ENCODE data around the gene GAS7. TPM values are rescaled to one million over a fixed set of nuclear protein-coding genes. Genes with fewer than 3 reads are reported as not detected.

The GAS7 gene
- total RNA-seq, 1 donor from 2014 or later: 81.5 TPM

DNA sequence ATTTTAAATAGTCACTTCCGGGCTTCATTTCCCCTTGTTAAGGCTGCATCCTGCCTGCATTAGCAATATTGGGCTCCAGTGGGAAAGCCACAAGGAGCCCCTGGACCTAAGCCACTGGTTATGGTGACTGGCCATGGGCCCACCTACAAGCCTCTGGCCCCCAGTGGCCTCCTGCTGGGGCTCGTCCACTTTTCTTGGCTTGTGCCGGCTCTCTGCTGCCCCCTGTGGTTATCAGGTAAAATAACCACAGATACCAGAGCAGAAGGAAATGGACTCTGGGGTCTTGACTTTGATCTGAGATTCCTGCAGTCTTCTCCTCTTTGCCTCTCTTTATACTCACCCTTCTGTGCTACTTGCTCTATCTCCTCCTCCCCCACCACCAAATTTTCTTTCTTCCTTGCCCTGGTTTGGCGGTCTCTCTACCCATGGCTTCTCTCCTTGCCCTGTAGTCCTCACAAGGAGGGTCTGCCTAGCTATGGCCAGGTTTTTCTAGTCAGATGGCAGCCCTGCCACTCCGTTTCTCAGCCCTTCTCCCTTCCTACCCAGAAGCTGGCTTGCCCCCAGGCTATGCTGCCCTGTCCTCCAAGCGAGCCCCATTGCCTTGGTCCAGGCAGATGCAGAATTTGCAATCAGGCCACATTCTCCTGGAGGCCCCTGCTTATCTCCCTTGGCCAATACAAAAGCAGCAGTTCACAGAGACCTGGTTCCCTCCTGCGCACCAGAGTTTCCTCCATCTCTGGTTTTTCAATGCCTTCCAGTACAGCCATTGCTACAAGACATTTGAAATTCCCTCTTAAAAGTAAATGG, 210.4 kb downstream of the GAS7 start:
- no peak for DNase-seq (ENCODE audit: low spot score)

DNA sequence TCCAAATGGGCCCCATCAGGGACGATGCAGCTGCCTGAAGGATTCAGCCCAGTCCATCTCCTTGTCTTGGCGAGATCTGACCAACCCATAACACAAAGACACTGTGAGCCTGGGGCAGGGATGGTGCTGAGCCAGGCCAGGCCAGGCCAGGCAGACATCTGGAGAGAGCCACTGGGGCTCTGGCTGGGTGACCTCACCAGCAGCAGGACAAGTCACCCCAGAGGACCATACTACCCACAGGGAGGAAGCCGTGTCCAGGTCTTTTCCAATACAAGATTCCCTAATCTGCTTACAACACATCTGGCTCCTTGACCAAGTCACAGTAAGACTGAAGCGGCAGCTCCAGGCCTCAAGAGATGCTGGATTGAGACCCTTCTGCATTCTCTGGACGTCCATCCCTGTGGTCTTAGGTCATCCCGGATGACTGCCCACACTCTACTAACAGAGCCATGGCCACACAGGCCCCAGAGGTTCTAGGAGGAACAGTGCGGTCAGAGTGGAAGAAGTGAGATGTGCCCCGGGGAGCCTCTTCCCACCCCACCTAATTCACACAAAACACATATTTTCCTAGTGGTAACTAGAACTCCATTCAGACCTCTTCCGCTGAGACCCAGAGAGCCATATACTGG, 211.5 kb downstream of the GAS7 start:
- no peak for DNase-seq (ENCODE audit: low spot score)

DNA sequence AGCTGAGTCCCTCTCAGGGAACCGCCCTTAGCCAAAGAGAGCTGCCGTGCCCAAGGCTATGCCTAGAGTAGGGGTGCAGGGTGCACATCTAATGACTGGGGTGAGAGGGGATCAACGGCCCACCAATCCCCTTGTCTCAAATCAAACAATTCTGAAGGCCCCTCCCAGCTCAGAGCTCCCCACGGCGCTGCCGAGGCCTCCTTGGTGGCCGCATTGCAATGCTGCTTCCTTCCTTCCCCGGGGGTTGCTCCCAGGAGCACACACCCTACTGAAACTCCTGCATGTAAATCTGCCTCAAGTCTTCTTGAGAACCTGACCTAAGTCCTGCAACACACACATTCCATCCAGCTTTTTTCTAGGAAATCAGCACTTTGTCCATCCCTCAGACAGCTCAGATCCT, 212.8 kb downstream of the GAS7 start:
- no peak for DNase-seq (ENCODE audit: low spot score)

DNA sequence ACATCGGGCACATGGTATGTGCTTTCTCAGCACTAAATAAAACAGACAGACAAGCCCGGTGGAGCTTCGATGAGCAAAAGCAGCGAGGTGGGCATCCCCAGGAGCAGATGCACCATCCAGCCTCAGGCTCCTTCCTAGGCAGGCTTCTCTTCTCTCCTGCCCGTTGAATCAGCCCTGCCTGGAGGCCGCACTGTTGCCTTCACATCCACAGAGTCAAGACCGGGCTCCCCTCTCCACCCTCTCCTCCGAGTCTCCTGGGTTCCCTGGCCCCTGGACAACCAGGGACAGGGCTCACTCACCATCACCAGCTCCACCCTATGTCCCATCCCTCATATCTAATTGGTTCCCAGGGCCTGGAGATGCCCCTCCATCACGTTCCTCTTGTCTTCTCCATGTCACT, 213.6 kb downstream of the GAS7 start:
- DNase-seq (ENCODE audit: low spot score): no peak

DNA sequence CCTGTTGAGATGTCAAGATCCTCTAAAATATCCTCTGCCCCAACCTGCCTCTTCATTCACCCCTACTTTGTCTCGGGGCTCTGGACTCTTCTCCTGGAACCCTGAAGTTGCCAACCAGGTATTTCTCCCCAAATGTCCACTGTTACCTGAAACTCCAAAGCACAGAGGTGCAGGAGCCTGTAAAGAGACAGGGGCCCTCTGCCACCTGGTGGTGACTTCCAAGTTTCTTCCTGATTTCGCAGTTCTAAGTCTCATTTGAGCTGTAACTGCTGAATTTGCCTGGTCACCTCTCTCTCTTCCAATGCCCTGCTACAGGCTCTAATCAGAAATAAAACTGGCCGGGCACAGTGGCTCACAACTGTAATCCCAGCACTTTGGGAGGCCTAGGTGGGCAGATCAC, 216.2 kb downstream of the GAS7 start:
- no peak for DNase-seq (ENCODE audit: low spot score)

DNA sequence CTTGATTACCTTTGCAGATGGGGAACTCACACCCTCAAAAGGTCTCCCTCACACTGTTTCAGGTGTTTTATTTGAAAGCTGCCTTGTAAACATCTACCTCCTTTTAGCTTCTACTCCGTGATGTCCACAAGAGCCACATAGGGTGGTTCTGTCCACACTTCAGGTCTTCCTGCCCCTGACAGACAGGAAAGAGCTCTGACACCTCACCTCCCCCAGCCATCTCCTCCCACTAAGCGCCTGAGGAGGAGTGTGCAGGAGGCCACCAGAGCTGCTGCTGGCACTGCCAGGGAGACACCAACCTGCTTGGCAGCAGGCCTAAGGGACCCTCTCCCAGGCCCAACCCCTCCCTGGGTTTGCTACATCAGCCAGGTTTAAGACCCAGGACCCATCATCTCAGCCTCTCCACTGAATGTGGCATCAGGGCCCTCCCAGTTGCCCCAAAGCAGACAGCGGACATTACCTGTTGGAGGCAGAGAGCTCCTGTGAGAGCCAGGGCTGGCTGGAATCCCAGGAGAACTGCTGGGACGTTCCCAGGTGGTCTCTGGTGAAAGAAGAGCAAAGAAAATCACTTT, 217.0 kb downstream of the GAS7 start:
- no peak for DNase-seq (ENCODE audit: low spot score)

DNA sequence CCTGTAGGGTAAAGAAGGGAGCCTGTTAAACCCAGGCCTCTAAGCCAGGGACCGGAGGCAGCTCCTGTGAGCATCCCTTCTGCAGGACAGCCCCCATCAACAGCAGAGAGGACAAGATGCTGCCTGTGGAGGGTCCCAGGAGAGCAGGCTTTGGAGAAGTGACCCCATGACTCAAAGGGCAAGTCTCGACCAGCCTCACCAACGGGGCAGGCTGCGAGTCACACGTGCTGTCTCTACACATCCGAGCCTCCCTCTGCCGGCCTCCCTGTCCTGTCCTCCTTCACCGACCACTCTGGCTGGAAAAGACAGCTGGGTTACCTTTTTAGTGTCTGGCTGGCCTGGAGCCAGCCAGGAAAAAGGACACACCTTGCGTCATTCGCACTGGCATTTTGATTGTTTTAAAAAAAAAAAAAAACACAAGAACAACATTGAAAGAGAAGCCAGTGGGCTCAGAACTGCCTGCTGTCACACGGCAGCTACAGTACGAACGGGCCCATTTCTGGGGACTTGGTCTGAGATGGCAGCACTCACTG, 218.9 kb downstream of the GAS7 start:
- no peak for DNase-seq (ENCODE audit: low spot score)

DNA sequence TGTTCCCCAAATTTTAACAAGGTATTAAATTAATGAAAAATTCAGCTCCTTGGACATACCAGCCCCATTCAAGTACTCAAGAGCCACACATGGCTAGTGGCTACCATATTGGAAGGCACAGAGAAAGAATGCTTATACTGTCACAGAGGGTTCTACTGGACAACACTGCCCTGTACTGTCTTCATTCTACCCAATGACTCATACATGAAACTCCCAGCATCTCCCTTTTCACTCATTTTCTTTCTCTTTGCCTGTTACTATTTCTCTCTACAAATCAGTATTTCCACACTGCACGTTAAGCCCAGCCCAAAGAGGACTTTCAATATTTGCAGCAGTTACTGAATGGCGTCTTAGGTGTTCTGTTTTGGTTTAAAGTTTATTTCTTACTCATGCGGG, 221.2 kb downstream of the GAS7 start:
- no peak for DNase-seq (ENCODE audit: low spot score)

DNA sequence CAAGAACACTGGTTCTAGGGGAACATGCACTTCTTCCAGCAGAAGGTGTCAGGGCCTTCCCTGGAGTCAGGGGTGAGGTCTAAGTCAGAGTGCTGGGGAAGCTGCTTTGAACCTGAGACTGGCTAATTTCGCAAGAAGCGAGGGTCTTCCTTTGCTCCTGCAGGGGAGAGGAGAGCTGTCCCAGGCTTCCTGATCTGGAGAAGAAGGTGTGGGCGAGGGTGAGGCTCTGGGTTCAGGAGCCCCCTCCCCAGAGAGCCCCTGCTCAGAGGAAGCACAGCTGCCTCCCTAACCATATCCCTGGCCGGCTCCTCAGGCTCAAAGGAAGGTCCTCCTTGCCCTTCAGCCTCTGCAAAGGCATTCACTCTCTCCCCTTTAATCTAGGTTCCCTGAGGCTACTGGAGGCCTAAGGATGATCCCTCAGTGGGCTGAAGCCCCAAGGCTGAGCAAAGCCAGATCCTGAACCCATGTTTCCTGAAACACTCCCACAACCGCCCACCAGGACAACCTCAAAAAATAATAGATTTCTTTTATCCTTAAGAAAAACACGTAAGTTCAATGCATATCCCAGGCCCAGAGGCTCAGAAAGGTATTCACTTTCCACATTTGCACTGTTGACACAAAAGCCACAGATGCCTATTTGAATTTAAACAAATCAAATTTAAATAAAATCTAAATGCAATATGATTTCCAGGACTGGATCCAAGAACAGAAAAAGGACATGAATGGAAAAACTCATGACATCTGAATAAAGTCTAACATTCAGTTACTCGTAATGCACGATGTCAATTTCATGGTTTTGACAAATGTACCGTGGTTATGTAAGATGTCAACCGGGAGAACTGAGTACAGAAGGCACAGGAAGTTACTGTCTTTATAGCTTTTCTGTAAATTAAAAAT, 221.9 kb downstream of the GAS7 start:
- DNase-seq (ENCODE audit: low spot score): no peak

DNA sequence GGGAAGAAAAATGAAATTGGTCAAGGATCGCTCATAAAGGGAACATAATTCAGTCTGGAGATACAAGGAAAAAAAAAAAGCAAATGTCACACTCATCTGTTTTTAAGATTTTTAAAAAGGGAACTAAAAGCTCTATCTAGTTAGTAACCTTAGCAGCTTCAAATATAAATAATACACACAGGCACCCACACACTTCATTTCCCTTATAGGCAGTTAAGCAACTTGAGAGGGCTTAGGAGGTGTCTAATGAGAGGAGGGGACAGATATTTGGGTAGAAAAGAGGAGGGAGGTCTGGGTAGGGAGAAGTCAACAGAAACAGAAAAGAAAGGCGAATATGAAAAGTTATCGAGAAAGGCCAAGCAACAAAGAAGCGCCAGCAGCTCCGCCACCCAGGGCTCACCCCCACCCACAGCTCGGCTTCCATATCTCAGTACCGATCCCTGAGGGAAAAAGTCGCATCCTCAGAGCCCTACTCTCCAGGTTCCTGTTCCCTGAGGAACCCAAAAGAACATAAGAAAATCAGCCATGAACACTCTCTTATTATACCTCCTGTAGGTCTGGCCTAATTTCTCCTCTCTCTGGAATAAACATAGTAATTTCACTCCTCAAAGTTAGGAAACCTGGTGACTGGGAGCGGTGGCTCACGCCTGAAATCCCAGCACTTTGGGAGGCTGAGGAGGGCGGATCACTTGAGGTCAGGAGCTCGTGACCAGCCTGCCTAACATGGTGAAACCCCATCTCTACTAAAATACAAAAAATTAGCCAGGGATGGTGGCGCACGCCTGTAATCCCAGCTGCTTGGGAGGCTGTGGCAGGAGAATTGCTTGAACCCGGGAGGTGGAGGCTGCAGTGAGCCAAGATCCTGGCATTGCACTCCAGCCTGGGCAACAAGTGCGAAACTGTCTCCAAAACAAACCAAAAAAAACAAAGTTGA, 223.7 kb downstream of the GAS7 start:
- no peak for DNase-seq (ENCODE audit: low spot score)

DNA sequence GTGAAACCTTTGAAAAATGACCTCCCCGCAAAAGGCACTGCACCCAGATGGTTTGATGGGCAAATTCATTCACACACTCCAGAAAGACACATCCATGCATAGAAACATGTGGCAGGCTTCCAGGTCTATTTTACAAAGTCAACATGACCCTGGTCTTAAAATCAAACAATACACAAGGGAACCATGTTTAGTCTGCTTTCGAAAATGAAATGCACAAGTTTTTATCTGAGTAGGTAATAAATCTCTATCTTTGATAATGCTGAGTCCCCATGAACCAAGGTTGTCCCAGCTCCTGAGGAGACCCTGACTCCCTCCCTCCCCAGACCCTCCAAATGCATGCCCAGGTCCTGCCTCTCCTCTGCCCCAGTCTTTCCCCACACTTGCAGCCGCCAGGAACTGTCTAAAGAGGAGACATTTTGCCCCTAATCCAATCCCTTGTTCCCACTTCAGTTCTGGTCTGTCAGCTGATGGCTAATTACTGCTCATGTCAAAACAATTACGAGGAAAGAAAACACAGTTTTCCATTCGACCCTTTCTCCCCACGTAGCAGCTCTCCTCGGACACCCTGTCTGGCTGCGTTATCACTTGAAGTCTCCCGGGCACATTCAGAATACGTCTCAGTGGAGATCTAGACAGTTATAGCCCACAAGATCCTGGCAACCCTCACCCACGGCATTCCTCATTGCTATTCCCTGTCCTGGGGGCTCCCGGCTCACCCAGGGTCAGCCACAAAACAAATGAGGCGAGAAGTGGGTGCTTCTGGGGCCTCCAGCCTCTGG, 224.5 kb downstream of the GAS7 start:
- no peak for DNase-seq (ENCODE audit: low spot score)

DNA sequence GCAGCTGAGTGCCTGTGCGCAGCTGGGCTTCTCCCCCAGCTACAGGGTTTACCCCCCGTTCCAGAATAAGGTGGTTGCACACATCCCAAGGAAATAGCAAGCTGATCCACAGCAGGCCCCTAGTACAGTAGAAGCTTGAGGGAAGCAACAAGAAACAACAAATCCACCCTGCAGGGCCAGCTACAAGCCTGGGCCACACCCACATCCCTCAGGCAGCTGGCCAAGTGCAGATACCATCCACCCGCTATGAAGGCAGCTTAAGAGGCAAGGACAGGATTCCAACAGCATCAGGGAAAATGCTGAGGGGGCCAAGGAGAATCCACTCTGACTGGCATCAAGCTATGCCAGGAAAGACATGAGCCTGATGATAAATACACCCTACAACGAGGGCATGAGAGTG, 226.4 kb downstream of the GAS7 start:
- no peak for DNase-seq (ENCODE audit: low spot score)

DNA sequence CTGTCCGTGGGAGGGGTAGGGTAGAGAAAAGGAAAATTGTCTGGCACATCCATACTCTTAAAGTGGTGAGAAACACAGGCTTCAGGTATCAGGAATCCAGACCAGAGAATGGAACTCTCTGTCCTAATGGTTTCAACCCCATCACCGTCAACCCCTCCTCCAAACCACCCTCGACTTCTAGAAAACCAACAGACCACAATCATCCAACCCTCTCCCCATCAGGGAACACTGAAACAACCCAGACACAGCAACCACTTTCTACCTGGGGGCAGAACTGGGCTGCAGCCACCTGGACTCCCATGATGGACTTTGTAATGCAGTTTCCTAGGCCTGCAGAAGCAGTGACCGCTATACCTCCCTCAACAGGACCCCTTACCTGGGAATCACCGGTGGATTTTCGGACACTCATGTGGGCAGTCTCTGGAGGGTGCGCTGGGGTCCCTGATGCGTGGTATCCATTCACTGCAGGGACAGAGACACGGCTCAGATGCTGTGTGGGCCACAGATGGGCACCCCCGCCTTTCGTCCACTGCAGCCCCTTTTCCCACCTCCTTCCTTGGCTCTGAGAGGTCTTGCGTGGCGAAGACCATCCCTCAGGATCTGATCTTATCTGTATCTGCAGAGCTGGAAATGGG, 229.0 kb downstream of the GAS7 start:
- DNase-seq (ENCODE audit: low spot score): no peak

DNA sequence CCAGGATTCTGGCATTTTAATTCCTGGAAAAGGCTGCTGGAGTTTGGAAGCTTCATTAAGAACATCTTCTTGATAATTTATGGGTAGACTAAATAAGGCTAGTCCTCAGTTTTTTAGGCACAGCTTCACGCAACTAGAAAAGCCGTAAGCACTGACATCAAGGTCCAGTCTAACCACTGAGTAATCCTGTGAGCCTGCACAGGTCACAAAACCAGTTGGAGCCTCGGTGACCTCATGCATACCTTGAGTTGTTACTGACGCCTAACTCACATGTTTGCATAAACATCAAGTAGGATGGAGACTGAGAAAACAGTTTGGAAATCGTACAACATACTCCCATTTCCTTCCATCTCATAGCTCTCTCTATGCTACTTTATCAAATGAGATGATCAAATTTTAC, 229.5 kb downstream of the GAS7 start:
- DNase-seq (ENCODE audit: low spot score): no peak

DNA sequence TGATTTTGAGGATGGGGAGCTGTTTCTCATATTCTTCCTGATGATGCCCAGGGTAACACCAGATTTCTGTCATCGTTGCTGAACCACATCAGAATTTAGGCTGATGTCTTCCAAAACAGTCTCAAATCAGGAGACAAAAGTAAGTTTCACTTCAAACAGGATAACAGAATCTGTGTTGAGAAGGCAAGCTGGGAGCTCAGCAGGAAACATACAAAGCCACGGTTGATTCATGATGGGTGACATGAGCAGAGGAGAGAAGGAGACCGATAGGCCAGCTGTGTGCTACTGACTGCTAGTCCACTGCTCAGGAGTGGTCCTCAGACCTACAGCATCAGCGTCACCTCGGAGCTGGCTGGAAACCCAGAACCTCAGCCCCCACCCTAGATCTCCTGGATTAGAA, 230.4 kb downstream of the GAS7 start:
- DNase-seq (ENCODE audit: low spot score): no peak

DNA sequence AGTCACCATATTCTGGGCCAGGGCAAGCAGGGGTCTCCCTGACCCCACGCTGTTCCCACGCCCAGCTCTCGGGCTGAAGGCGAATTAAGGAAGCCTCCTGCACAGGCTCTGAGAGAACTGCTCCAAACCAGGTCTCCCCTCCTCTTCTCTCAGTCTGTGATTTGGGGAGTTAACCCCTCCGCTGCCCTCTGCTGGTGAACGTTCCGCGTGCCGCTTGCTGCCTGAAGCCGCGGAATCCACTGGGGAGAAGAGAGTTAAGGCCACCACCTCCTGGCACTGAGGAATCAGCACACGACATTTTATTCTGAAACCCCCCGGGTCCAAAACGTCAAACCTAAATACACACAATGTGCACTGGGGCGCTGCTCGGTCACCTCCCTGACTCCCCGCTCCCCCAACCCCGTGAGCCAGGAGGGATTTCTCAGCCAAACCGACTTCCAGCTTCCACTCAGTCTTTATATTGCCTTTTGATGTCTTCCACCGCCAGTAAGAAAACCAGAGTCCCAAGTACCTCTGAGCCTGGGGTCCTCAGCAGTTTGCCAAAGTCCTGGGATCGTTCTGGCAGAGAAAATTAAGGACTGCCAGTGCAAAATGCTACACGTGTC, 238.9 kb downstream of the GAS7 start:
- DNase-seq (ENCODE audit: low spot score): no peak

DNA sequence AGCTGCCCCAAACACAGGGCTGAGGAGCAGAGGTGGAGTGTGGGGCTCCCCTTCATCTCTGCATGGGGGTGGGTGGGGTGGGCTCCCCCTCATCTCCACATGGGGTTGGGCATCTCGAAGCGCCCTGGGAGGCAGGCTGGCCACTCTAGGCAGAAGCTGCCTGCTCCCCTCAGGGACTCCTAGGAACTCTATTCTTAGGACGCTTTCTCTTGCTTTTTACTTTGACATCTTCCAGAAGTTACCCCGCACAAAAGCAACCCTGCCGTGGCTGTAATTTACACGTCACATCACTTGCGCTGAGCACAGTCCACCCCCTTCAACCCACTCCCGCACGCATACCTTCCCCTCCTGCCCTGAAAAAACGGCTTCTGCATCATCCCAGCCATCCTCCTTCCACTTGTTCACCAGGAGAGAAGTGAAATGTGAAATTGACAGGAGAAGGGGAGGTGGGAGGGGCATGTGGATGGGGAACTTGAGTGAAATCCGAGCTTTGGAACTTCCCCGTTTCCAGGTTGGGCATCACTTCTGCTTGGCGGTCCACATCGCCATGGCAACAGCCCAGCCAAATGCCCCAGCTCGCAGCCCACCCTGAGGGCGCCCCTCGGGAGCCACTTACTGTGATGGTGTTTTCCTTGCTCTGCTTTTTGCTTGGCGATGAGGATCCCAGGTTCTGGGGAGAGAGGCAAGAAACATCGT, 239.7 kb downstream of the GAS7 start:
- no peak for DNase-seq (ENCODE audit: low spot score)

DNA sequence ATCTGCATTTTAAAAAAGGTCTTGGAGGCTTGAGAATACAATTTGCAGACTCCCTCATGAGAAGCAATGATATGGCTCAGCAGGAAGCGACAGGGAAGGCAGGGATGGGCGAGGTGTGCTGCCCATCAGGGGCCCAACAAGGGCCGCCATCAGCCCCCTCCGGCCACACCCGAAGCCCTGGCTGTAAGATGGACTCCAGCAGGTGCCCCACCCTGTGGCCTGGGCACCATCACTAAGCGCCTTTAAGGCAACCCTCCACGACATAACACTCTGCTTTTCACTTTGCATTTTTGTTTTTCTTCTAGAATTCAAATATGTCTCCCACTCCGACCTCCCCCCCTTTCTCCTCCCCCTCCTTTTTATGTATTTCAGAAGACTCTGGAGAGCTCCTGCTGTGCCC, 241.2 kb downstream of the GAS7 start:
- DNase-seq (ENCODE audit: low spot score): no peak

Data from mesenteric fat pad (tissue), 1 donor.